Body of pancreas (tissue), 4 donors: ENCODE measurements around the gene ZNF687. TPM values are rescaled to one million over a fixed set of nuclear protein-coding genes. Genes with fewer than 3 reads are reported as not detected.
"Not testable (repeated sequence)": the region's sequence is repeated elsewhere in the genome, so short reads cannot be mapped to it uniquely, and the experiment has no call there.

ENCODE experiments used
- ATAC-seq: fragments of 150-250 bp; one replicate; pipeline ENCODE4 v1.9.1; 2016
- DNase-seq, 4 donors: peaks; one replicate each; pipeline ENCODE4 v3.0.0-alpha.2; 2019
- H3K27ac ChIP-seq, 4 donors: fragments of 200-600 bp; sonication (generic); 1 replicate in 3 of 4; 2 replicates in 1 of 4; pipeline versions ENCODE4 v1.5.1 to v1.6.1; 2016 to 2019; ENCODE audit warnings: mild to moderate bottlenecking in 1 of 4, mixed read lengths in 1 of 4, moderate library complexity in 1 of 4
- H3K27me3 ChIP-seq, 2 donors: fragments of 200-600 bp; sonication (generic); one replicate each; pipeline ENCODE4 v1.6.0; 2016; ENCODE audit warnings: mild to moderate bottlenecking in 1 of 2
- H3K36me3 ChIP-seq, 2 donors: fragments of 200-600 bp; sonication (generic); replicated peaks in 1 of 2; 2 replicates each; pipeline ENCODE4 v1.5.1; 2016; ENCODE audit warnings: low read depth in 2 of 2; ENCODE audit not compliant: insufficient read depth in 1 of 2
- H3K4me1 ChIP-seq: fragments of 200-600 bp; sonication (generic); one replicate; pipeline ENCODE4 v1.6.0; 2016
- H3K4me3 ChIP-seq, 2 donors: fragments of 200-600 bp; sonication (generic); 1 replicate in 1 of 2; 2 replicates in 1 of 2; pipeline ENCODE4 v1.5.1; 2016 to 2019
- H3K9me3 ChIP-seq, 3 donors: fragments of 200-600 bp; sonication (generic); 1 replicate in 2 of 3; 2 replicates in 1 of 3; pipeline ENCODE4 v1.5.1; 2016
- CTCF ChIP-seq, 7 experiments: fragments of 450-650 bp in 4 of 7; fragments of 200-600 bp in 3 of 7; sonication (generic) in 3 of 7; IDR thresholded peaks; one replicate each; pipeline ENCODE4 v1.5.1; 2016 to 2019; ENCODE audit warnings: antibody characterized with exemption in 7 of 7
- POLR2A ChIP-seq, 3 donors: fragments of 450-650 bp; IDR thresholded peaks; one replicate each; pipeline ENCODE4 v1.6.1; 2016; ENCODE audit warnings: antibody characterized with exemption in 3 of 3, mild to moderate bottlenecking in 2 of 3
- WGBS, 2 donors: methylation state at CpG; one replicate each; pipeline ENCODE4 v1.1.5; 2017; 5-methylcytosine and 5-hydroxymethylcytosine counted together
- intact Hi-C: fragments of 100-400 bp; cut with DNase I; formaldehyde crosslinking; loops from one replicate; pipeline ENCODE4 v1.15.1; 2023
- total RNA-seq, 2 donors: library from RNA; depleted of rRNA; stranded (reverse); fragments of >200 nt; gene quantifications; one replicate each; pipeline ENCODE4 v1.1.0, GENCODE V29; 2016

ZNF687 gene
- total RNA-seq, 2 donors from 2014 or later = 15.0 to 24.4 TPM

GRCh38 chr1:151266315-151266714 is 15.8 kb upstream of the ZNF687 start:
- Histone ChIP-seq H3K9me3 (no peaks in the 10 kb centered on the region), H3K27me3 (no peaks in the 10 kb centered on the region), H3K36me3 (peaks cover 0 to 26% of the 10 kb centered on the region in 2 donors), H3K4me1 (peaks cover 9% of the 10 kb centered on the region), H3K4me3 (no peak overlapping the region), H3K27ac (no peak overlapping the region)
- 80 to 95% methylated on average over 2 to 3 of the region's 3 CpGs for WGBS, 2 donors
- TF ChIP-seq POLR2A (IDR thresholded peaks at IDR 0.05) = no peak
- no peak for TF ChIP-seq CTCF (IDR thresholded peaks at IDR 0.05)
- intact Hi-C loops = no loop called here
- ATAC-seq (no peak), DNase-seq (no peak)

GRCh38 chr1:151266821-151267220 is 15.3 kb upstream of the ZNF687 start:
- intact Hi-C loops = no loop called here
- ATAC-seq = no peak

GRCh38 chr1:151267760-151268159 is 14.3 kb upstream of the ZNF687 start:
- intact Hi-C loops = no loop called here
- H3K27ac ChIP-seq = no peak overlapping the region
- DNase-seq = no peak
- TF ChIP-seq POLR2A (IDR thresholded peaks at IDR 0.05) (no peak), CTCF (IDR thresholded peaks at IDR 0.05) (no peak)
- no peak for ATAC-seq
- no peaks in the 10 kb centered on the region for H3K9me3 ChIP-seq
- 76% methylated on average over 4 of the region's 4 CpGs for WGBS, 2 donors
- H3K4me1 ChIP-seq = peaks cover 9% of the 10 kb centered on the region
- no peaks in the 10 kb centered on the region for H3K27me3 ChIP-seq
- no peak overlapping the region for H3K4me3 ChIP-seq
- H3K36me3 ChIP-seq = peaks cover 0 to 23% of the 10 kb centered on the region in 2 donors

More at GRCh38 chr1:151266821-151267220, 15.3 kb upstream of the ZNF687 start:
- 82 to 83% methylated on average over 8 of the region's 8 CpGs for WGBS, 2 donors
- Histone ChIP-seq H3K27ac (no peak overlapping the region), H3K27me3 (no peaks in the 10 kb centered on the region), H3K4me3 (no peak overlapping the region), H3K4me1 (peaks cover 9% of the 10 kb centered on the region), H3K9me3 (no peaks in the 10 kb centered on the region), H3K36me3 (peaks cover 0 to 26% of the 10 kb centered on the region in 2 donors)
- TF ChIP-seq CTCF (IDR thresholded peaks at IDR 0.05) = no peak
- no peak for DNase-seq

GRCh38 chr1:151273924-151274466 is 8.1 kb upstream of the ZNF687 start:
- ATAC-seq = peak; percentile 35

GRCh38 chr1:151275341-151275740 is 6.8 kb upstream of the ZNF687 start:
- H3K27ac ChIP-seq, intact Hi-C loops, H3K9me3 ChIP-seq, H3K36me3 ChIP-seq, H3K27me3 ChIP-seq, H3K4me1 ChIP-seq, H3K4me3 ChIP-seq, ATAC-seq, DNase-seq: not testable (repeated sequence)
- 83 to 86% methylated on average over 5 of the region's 5 CpGs for WGBS, 2 donors

More at GRCh38 chr1:151273924-151274466, 8.1 kb upstream of the ZNF687 start:
- Histone ChIP-seq H3K4me1 (no peaks in the 10 kb centered on the region), H3K4me3 (no peak overlapping the region), H3K36me3 (no peaks in the 10 kb centered on the region), H3K27ac (no peak overlapping the region), H3K9me3 (no peaks in the 10 kb centered on the region), H3K27me3 (no peaks in the 10 kb centered on the region)
- DNase-seq = no peak
- TF ChIP-seq POLR2A (IDR thresholded peaks at IDR 0.05) (no peak), CTCF (IDR thresholded peaks at IDR 0.05) (no peak)
- intact Hi-C loops = no loop called here
- WGBS, 2 donors = 66 to 73% methylated on average over 3 of the region's 3 CpGs
